ENCODE data around the gene LANCL3.
A peak's percentile ranks its signal among the peaks of the same experiment; 100 is the strongest.

The LANCL3 gene

GRCh38 chrX:37685381-37686359 lies 114.2 kb downstream of the LANCL3 start, which contains the start of gene XK:
TSS of gene XK (plus strand) at chrX:37685791. CDS start at chrX:37685962, 171 bp downstream.
- peak within 1 kb of the TSS; percentile 40 for H3K4me3 ChIP-seq (ENCODE audit: severe bottlenecking)
- no peak within 1 kb of the TSS for H3K27ac ChIP-seq (ENCODE audit: poor library complexity, severe bottlenecking)
- no peaks in the 10 kb centered on the region for H3K9me3 ChIP-seq (ENCODE audit: severe bottlenecking)
- DNase-seq (ENCODE audit: low spot score) (no peak), ATAC-seq (ENCODE audit: low read depth) (peak; percentile 76)
- H3K4me1 ChIP-seq (ENCODE audit: insufficient read depth, poor library complexity, severe bottlenecking): no peaks in the 10 kb centered on the region
- TF ChIP-seq, protein P1, sequence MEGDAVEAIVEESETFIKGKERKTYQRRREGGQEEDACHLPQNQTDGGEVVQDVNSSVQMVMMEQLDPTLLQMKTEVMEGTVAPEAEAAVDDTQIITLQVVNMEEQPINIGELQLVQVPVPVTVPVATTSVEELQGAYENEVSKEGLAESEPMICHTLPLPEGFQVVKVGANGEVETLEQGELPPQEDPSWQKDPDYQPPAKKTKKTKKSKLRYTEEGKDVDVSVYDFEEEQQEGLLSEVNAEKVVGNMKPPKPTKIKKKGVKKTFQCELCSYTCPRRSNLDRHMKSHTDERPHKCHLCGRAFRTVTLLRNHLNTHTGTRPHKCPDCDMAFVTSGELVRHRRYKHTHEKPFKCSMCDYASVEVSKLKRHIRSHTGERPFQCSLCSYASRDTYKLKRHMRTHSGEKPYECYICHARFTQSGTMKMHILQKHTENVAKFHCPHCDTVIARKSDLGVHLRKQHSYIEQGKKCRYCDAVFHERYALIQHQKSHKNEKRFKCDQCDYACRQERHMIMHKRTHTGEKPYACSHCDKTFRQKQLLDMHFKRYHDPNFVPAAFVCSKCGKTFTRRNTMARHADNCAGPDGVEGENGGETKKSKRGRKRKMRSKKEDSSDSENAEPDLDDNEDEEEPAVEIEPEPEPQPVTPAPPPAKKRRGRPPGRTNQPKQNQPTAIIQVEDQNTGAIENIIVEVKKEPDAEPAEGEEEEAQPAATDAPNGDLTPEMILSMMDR (IDR thresholded peaks at IDR 0.05; ENCODE audit: poor library complexity, severe bottlenecking): no peak
- no peaks in the 10 kb centered on the region for H3K27me3 ChIP-seq (ENCODE audit: insufficient read depth, poor library complexity, severe bottlenecking)
- H3K36me3 ChIP-seq (ENCODE audit: low read depth): no peaks in the 10 kb centered on the region

- H3K4me1 ChIP-seq (ENCODE audit: insufficient read depth, poor library complexity, severe bottlenecking): no peaks in the 10 kb centered on the region
- no peak for DNase-seq (ENCODE audit: low spot score)
- no peaks in the 10 kb centered on the region for H3K9me3 ChIP-seq (ENCODE audit: severe bottlenecking)
- peak overlapping the region; percentile 40 for H3K4me3 ChIP-seq (ENCODE audit: severe bottlenecking)
- no peak overlapping the region for H3K27ac ChIP-seq (ENCODE audit: poor library complexity, severe bottlenecking)
- H3K36me3 ChIP-seq (ENCODE audit: low read depth): no peaks in the 10 kb centered on the region
- no peak for ATAC-seq (ENCODE audit: low read depth)
- H3K27me3 ChIP-seq (ENCODE audit: insufficient read depth, poor library complexity, severe bottlenecking): no peaks in the 10 kb centered on the region
- TF ChIP-seq, protein P1 (IDR thresholded peaks at IDR 0.05; ENCODE audit: poor library complexity, severe bottlenecking): no peak
Observed at GRCh38 chrX:37686369-37686995, 115.0 kb downstream of the LANCL3 start.

GRCh38 chrX:37686996-37687395 lies 115.5 kb downstream of the LANCL3 start:
- Histone ChIP-seq H3K4me1 (ENCODE audit: insufficient read depth, poor library complexity, severe bottlenecking) (no peaks in the 10 kb centered on the region), H3K9me3 (ENCODE audit: severe bottlenecking) (no peaks in the 10 kb centered on the region), H3K27me3 (ENCODE audit: insufficient read depth, poor library complexity, severe bottlenecking) (no peaks in the 10 kb centered on the region), H3K4me3 (ENCODE audit: severe bottlenecking) (no peak overlapping the region), H3K36me3 (ENCODE audit: low read depth) (no peaks in the 10 kb centered on the region), H3K27ac (ENCODE audit: poor library complexity, severe bottlenecking) (no peak overlapping the region)
- ATAC-seq (ENCODE audit: low read depth) (no peak), DNase-seq (ENCODE audit: low spot score) (no peak)
- TF ChIP-seq, protein P1 (IDR thresholded peaks at IDR 0.05; ENCODE audit: poor library complexity, severe bottlenecking): no peak

DNA sequence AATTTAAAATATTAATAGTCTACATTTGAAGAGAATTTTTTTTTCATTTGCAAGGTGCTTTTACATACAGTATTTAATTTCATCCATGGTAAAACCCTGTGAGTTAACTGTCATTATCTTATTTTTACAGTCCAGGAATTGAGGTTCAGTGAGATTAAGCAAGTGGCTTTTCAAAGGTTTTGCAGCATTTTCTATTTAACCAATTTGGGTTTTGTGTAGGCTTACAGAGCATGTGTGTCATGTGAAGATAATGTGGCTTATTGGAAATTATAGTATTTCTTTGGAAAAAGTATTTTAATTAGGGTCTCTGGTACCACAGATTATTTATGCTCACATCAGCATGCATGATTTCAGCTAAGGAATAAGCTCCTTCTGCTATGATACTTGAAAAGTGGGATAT lies 118.7 kb downstream of the LANCL3 start:
- TF ChIP-seq, protein P1 (IDR thresholded peaks at IDR 0.05; ENCODE audit: poor library complexity, severe bottlenecking): no peak
- DNase-seq (ENCODE audit: low spot score): no peak
- Histone ChIP-seq H3K27ac (ENCODE audit: poor library complexity, severe bottlenecking) (no peak overlapping the region), H3K4me1 (ENCODE audit: insufficient read depth, poor library complexity, severe bottlenecking) (no peaks in the 10 kb centered on the region), H3K36me3 (ENCODE audit: low read depth) (no peaks in the 10 kb centered on the region), H3K4me3 (ENCODE audit: severe bottlenecking) (no peak overlapping the region), H3K27me3 (ENCODE audit: insufficient read depth, poor library complexity, severe bottlenecking) (no peaks in the 10 kb centered on the region), H3K9me3 (ENCODE audit: severe bottlenecking) (no peaks in the 10 kb centered on the region)
- ATAC-seq (ENCODE audit: low read depth): no peak
